ENCODE results near the gene CSAD. TPM values are rescaled to one million over a fixed set of nuclear protein-coding genes. Genes with fewer than 3 reads are reported as not detected.

Gene CSAD
- total RNA-seq, 1 experiment from 2014 or later = 11.5 TPM

DNA sequence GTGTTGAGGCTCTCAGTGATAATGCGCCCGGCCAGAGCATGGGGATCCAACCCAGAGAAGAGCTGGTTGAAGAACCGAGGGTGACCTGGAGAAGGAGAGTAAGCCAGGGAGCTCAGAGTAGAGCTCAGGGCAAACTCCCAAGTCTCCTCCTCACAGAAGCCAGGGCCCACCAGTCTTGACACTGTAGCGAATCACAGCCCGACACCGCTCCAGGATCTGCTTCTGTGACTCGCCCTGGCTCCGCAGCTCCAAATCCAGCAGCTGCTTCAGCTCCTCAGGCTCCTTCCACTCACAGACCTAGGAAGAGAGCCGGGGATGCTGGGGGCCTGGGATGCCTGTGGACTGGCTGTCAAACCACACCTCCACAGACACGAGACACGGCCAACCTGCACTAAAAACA, 8.4 kb downstream of the CSAD start (continued):
- TF ChIP-seq, protein P1, sequence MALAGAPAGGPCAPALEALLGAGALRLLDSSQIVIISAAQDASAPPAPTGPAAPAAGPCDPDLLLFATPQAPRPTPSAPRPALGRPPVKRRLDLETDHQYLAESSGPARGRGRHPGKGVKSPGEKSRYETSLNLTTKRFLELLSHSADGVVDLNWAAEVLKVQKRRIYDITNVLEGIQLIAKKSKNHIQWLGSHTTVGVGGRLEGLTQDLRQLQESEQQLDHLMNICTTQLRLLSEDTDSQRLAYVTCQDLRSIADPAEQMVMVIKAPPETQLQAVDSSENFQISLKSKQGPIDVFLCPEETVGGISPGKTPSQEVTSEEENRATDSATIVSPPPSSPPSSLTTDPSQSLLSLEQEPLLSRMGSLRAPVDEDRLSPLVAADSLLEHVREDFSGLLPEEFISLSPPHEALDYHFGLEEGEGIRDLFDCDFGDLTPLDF (CRISPR knock-in tag; IDR thresholded peaks at IDR 0.05) = no peak
- TF ChIP-seq, protein P2, sequence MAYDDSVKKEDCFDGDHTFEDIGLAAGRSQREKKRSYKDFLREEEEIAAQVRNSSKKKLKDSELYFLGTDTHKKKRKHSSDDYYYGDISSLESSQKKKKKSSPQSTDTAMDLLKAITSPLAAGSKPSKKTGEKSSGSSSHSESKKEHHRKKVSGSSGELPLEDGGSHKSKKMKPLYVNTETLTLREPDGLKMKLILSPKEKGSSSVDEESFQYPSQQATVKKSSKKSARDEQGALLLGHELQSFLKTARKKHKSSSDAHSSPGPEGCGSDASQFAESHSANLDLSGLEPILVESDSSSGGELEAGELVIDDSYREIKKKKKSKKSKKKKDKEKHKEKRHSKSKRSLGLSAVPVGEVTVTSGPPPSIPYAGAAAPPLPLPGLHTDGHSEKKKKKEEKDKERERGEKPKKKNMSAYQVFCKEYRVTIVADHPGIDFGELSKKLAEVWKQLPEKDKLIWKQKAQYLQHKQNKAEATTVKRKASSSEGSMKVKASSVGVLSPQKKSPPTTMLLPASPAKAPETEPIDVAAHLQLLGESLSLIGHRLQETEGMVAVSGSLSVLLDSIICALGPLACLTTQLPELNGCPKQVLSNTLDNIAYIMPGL (CRISPR knock-in tag; IDR thresholded peaks at IDR 0.05) = no peak
- TF ChIP-seq, protein P3, sequence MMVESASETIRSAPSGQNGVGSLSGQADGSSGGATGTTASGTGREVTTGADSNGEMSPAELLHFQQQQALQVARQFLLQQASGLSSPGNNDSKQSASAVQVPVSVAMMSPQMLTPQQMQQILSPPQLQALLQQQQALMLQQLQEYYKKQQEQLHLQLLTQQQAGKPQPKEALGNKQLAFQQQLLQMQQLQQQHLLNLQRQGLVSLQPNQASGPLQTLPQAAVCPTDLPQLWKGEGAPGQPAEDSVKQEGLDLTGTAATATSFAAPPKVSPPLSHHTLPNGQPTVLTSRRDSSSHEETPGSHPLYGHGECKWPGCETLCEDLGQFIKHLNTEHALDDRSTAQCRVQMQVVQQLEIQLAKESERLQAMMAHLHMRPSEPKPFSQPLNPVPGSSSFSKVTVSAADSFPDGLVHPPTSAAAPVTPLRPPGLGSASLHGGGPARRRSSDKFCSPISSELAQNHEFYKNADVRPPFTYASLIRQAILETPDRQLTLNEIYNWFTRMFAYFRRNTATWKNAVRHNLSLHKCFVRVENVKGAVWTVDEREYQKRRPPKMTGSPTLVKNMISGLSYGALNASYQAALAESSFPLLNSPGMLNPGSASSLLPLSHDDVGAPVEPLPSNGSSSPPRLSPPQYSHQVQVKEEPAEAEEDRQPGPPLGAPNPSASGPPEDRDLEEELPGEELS (CRISPR knock-in tag; IDR thresholded peaks at IDR 0.05) = no peak
- TF ChIP-seq HMGA2 (CRISPR knock-in tag; IDR thresholded peaks at IDR 0.05) = no peak
- TF ChIP-seq NFATC4 (CRISPR knock-in tag; IDR thresholded peaks at IDR 0.05) = no peak
- no peak for TF ChIP-seq RORB (CRISPR knock-in tag; IDR thresholded peaks at IDR 0.05)
- no peak for TF ChIP-seq FOXK1 (CRISPR knock-in tag; IDR thresholded peaks at IDR 0.05)
- TF ChIP-seq, protein P4, sequence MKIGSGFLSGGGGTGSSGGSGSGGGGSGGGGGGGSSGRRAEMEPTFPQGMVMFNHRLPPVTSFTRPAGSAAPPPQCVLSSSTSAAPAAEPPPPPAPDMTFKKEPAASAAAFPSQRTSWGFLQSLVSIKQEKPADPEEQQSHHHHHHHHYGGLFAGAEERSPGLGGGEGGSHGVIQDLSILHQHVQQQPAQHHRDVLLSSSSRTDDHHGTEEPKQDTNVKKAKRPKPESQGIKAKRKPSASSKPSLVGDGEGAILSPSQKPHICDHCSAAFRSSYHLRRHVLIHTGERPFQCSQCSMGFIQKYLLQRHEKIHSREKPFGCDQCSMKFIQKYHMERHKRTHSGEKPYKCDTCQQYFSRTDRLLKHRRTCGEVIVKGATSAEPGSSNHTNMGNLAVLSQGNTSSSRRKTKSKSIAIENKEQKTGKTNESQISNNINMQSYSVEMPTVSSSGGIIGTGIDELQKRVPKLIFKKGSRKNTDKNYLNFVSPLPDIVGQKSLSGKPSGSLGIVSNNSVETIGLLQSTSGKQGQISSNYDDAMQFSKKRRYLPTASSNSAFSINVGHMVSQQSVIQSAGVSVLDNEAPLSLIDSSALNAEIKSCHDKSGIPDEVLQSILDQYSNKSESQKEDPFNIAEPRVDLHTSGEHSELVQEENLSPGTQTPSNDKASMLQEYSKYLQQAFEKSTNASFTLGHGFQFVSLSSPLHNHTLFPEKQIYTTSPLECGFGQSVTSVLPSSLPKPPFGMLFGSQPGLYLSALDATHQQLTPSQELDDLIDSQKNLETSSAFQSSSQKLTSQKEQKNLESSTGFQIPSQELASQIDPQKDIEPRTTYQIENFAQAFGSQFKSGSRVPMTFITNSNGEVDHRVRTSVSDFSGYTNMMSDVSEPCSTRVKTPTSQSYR (CRISPR knock-in tag; IDR thresholded peaks at IDR 0.05) = no peak
- TF ChIP-seq, protein P5, sequence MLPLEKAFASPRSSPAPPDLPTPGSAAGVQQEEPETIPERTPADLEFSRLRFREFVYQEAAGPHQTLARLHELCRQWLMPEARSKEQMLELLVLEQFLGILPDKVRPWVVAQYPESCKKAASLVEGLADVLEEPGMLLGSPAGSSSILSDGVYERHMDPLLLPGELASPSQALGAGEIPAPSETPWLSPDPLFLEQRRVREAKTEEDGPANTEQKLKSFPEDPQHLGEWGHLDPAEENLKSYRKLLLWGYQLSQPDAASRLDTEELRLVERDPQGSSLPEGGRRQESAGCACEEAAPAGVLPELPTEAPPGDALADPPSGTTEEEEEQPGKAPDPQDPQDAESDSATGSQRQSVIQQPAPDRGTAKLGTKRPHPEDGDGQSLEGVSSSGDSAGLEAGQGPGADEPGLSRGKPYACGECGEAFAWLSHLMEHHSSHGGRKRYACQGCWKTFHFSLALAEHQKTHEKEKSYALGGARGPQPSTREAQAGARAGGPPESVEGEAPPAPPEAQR (CRISPR knock-in tag; IDR thresholded peaks at IDR 0.05) = no peak

DNA sequence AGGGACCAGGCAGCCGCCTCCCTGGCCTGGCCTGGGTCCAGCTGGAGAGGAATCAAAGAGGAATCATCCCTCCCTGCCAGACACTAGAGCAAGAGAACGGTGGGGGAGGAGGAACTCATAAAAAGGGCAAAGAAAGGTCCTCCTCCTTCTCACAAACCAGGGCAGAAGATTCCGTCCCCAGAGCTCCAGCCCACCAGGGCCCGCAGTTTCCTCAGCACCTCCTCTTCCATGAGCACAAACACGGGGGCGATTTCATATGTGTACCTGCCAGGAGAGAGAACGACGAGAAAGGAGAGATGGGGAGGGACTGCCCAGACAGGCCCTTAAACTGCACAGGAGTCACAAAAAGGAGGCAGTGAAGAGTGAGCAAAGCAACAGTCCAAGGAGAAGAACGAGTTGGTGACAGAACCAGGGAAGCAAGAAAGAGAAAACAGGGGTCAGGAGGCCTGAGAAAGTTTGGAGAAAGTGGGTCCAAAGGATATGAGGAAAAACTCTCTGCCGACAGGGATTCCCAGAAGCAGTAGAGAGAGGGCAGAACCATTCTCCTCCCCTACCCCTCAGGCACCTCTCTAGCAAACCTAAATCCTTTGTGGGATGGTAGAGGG, 8.9 kb downstream of the CSAD start:
- no peak for DNase-seq (ENCODE audit: low spot score)
- H3K4me3 Mint-ChIP-seq = no peak overlapping the region
- TF ChIP-seq ESRRA (CRISPR knock-in tag; IDR thresholded peaks at IDR 0.05; ENCODE audit: borderline replicate concordance) (no peak), TEAD1 (CRISPR knock-in tag; IDR thresholded peaks at IDR 0.05) (no peak), ZNF423 (CRISPR knock-in tag; IDR thresholded peaks at IDR 0.05) (no peak), ZNF219 (CRISPR knock-in tag; IDR thresholded peaks at IDR 0.05; ENCODE audit: borderline replicate concordance) (no peak), EMX1 (CRISPR knock-in tag; IDR thresholded peaks at IDR 0.05) (no peak), FOXK1 (CRISPR knock-in tag; IDR thresholded peaks at IDR 0.05) (no peak), GRHL2 (CRISPR knock-in tag; IDR thresholded peaks at IDR 0.05; ENCODE audit: insufficient replicate concordance, severe bottlenecking) (no peak), TP53 (CRISPR knock-in tag; IDR thresholded peaks at IDR 0.05) (no peak)
- TF ChIP-seq, protein P6, sequence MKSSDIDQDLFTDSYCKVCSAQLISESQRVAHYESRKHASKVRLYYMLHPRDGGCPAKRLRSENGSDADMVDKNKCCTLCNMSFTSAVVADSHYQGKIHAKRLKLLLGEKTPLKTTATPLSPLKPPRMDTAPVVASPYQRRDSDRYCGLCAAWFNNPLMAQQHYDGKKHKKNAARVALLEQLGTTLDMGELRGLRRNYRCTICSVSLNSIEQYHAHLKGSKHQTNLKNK (CRISPR knock-in tag; IDR thresholded peaks at IDR 0.05) = no peak
- TF ChIP-seq, protein P7, sequence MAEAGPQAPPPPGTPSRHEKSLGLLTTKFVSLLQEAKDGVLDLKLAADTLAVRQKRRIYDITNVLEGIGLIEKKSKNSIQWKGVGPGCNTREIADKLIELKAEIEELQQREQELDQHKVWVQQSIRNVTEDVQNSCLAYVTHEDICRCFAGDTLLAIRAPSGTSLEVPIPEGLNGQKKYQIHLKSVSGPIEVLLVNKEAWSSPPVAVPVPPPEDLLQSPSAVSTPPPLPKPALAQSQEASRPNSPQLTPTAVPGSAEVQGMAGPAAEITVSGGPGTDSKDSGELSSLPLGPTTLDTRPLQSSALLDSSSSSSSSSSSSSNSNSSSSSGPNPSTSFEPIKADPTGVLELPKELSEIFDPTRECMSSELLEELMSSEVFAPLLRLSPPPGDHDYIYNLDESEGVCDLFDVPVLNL (CRISPR knock-in tag; IDR thresholded peaks at IDR 0.05; ENCODE audit: borderline replicate concordance, low read depth) = no peak
- TF ChIP-seq, protein P8, sequence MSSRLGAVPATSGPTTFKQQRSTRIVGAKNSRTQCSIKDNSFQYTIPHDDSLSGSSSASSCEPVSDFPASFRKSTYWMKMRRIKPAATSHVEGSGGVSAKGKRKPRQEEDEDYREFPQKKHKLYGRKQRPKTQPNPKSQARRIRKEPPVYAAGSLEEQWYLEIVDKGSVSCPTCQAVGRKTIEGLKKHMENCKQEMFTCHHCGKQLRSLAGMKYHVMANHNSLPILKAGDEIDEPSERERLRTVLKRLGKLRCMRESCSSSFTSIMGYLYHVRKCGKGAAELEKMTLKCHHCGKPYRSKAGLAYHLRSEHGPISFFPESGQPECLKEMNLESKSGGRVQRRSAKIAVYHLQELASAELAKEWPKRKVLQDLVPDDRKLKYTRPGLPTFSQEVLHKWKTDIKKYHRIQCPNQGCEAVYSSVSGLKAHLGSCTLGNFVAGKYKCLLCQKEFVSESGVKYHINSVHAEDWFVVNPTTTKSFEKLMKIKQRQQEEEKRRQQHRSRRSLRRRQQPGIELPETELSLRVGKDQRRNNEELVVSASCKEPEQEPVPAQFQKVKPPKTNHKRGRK (CRISPR knock-in tag; IDR thresholded peaks at IDR 0.05; ENCODE audit: borderline replicate concordance) = no peak
- TF ChIP-seq, protein P9, sequence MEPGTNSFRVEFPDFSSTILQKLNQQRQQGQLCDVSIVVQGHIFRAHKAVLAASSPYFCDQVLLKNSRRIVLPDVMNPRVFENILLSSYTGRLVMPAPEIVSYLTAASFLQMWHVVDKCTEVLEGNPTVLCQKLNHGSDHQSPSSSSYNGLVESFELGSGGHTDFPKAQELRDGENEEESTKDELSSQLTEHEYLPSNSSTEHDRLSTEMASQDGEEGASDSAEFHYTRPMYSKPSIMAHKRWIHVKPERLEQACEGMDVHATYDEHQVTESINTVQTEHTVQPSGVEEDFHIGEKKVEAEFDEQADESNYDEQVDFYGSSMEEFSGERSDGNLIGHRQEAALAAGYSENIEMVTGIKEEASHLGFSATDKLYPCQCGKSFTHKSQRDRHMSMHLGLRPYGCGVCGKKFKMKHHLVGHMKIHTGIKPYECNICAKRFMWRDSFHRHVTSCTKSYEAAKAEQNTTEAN (CRISPR knock-in tag; IDR thresholded peaks at IDR 0.05) = no peak
- TF ChIP-seq, protein P10, sequence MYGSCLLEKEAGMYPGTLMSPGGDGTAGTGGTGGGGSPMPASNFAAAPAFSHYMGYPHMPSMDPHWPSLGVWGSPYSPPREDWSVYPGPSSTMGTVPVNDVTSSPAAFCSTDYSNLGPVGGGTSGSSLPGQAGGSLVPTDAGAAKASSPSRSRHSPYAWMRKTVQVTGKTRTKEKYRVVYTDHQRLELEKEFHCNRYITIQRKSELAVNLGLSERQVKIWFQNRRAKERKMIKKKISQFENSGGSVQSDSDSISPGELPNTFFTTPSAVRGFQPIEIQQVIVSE (CRISPR knock-in tag; IDR thresholded peaks at IDR 0.05; ENCODE audit: borderline replicate concordance) = no peak

More for the DNA sequence above, 8.9 kb downstream of the CSAD start:
- Mint-ChIP-seq H3K27ac (no peak overlapping the region), H3K36me3 (no peaks in the 10 kb centered on the region), H3K9me3 (no peaks in the 10 kb centered on the region), H3K4me1 (peaks cover 17% of the 10 kb centered on the region), H3K27me3 (ENCODE audit: low read depth) (peaks cover 92% of the 10 kb centered on the region)
- ATAC-seq = no peak
- POLR2A ChIA-PET = no interaction called here
- CTCF ChIA-PET = interaction anchor here (0.8 to 4.5 kb wide), 9 partner anchors 9 to 150 kb away, joined by 3 to 62 read pairs (median 5); partner anchors contain the start of genes AAAS and CSAD

Measured in WTC11 (cell line).